Endothelial cell of umbilical vein (primary cell): ENCODE measurements around the gene MTCL1. TPM values are rescaled to one million over a fixed set of nuclear protein-coding genes. Genes with fewer than 3 reads are reported as not detected.

Experiments
- BruUV-seq: library from RNA; stranded (reverse); fragments of 400-500 nt; replicated peaks from 2 replicates; lab custom pipeline; 2021; lab: Mats Ljungman, UMichigan
- CTCF ChIA-PET: fragments of 300-600, 350-600 bp; sonication (Branson Sonifier 250); formaldehyde crosslinking; loops from one replicate; lab custom pipeline; 2021; ENCODE audit warnings: antibody characterized with exemption, inconsistent platforms; lab: Charles Lee
- POLR2A ChIA-PET: fragments of 300-600, 350-600 bp; sonication (Branson Sonifier 250); formaldehyde crosslinking; loops from one replicate; lab custom pipeline; 2021; ENCODE audit warnings: antibody characterized with exemption, inconsistent platforms; lab: Charles Lee
- DNase-seq: peaks from one replicate; pipeline ENCODE4 v3.0.0-alpha.2; 2011; ENCODE audit warnings: low read depth, low spot score
- FAIRE-seq: peaks from 2 replicates; lab custom pipeline; 2011; peaks lifted over from hg19 to GRCh38; lab: Jason Lieb, UNC
- H2AFZ ChIP-seq: 2 replicates; pipeline ENCODE4 v1.6.0; 2012; ENCODE audit warnings: low read depth, low read length, control low read depth, inconsistent platforms
- H3K27ac ChIP-seq: 2 replicates; pipeline ENCODE4 v1.5.1; 2011; ENCODE audit warnings: low read depth, mild to moderate bottlenecking, control low read depth, low read length, moderate library complexity; ENCODE audit not compliant: insufficient read depth
- H3K27me3 ChIP-seq, 2 experiments: 2 replicates each; pipeline versions ENCODE4 v1.6.0 to v1.6.1; 2011; ENCODE audit warnings: low read length in 2 of 2, mixed read lengths in 1 of 2; ENCODE audit not compliant: control insufficient read depth in 2 of 2, insufficient read depth in 2 of 2
- H3K36me3 ChIP-seq, 2 experiments: 2 replicates in 1 of 2; 3 replicates in 1 of 2; pipeline ENCODE4 v1.5.1; 2011; ENCODE audit warnings: low read length in 2 of 2, mild to moderate bottlenecking in 1 of 2, moderate library complexity in 1 of 2; ENCODE audit not compliant: control insufficient read depth in 2 of 2, insufficient read depth in 2 of 2; ENCODE audit errors: extremely low read depth in 1 of 2
- H3K4me1 ChIP-seq: 3 replicates; pipeline ENCODE4 v1.5.1; 2011; ENCODE audit warnings: mild to moderate bottlenecking, low read length; ENCODE audit not compliant: control insufficient read depth, insufficient read depth; ENCODE audit errors: extremely low read depth
- H3K4me2 ChIP-seq: 2 replicates; pipeline ENCODE4 v1.6.1; 2011; ENCODE audit warnings: low read length, control low read depth, mixed read lengths; ENCODE audit not compliant: insufficient read depth
- H3K4me3 ChIP-seq, 3 experiments: fragments of 200-600 bp in 1 of 3; sonication (generic), shearing (Covaris generic) in 1 of 3; replicated peaks in 1 of 3; 2 replicates each; pipeline ENCODE4 v1.5.1; 2011 to 2016; ENCODE audit warnings: control low read depth in 3 of 3, low read length in 3 of 3, mild to moderate bottlenecking in 2 of 3, inconsistent platforms in 1 of 3, low read depth in 1 of 3, moderate library complexity in 1 of 3; ENCODE audit not compliant: insufficient read depth in 1 of 3
- H3K79me2 ChIP-seq: 2 replicates; pipeline ENCODE4 v1.6.0; 2012; ENCODE audit warnings: low read length, inconsistent platforms; ENCODE audit not compliant: control insufficient read depth, insufficient read depth
- H3K9ac ChIP-seq: replicated peaks from 2 replicates; pipeline ENCODE3; 2011; ENCODE audit warnings: low read length, control low read depth; ENCODE audit not compliant: insufficient read depth; ENCODE audit errors: extremely low read depth
- H3K9me1 ChIP-seq: replicated peaks from 3 replicates; pipeline ENCODE4 v1.6.0; 2011; ENCODE audit warnings: mild to moderate bottlenecking, low read length; ENCODE audit not compliant: control insufficient read depth, insufficient read depth; ENCODE audit errors: extremely low read depth
- H3K9me3 ChIP-seq: replicated peaks from 2 replicates; pipeline ENCODE4 v1.5.1; 2012; ENCODE audit warnings: low read length, inconsistent platforms; ENCODE audit not compliant: control insufficient read depth, insufficient read depth
- H4K20me1 ChIP-seq: replicated peaks from 2 replicates; pipeline ENCODE3; 2011; ENCODE audit warnings: mild to moderate bottlenecking, low read length; ENCODE audit not compliant: control insufficient read depth, insufficient read depth; ENCODE audit errors: extremely low read depth
- CTCF ChIP-seq, 2 donors: IDR thresholded peaks; 1 replicate in 1 of 2; 2 replicates in 1 of 2; pipeline ENCODE4 v1.5.1; 2011; ENCODE audit warnings: low read length in 2 of 2, mild to moderate bottlenecking in 2 of 2, moderate library complexity in 2 of 2, control low read depth in 1 of 2, inconsistent platforms in 1 of 2, low read depth in 1 of 2; ENCODE audit not compliant: insufficient read depth in 1 of 2; ENCODE audit errors: extremely low read depth in 1 of 2
- EZH2 ChIP-seq: IDR thresholded peaks from 2 replicates; pipeline ENCODE4 v1.6.1; 2012; ENCODE audit warnings: borderline replicate concordance, low read depth, mild to moderate bottlenecking, moderate library complexity, low read length, inconsistent platforms; ENCODE audit not compliant: severe bottlenecking
- FOS ChIP-seq: IDR thresholded peaks from 2 replicates; pipeline ENCODE4 v1.6.1; 2011; ENCODE audit warnings: mild to moderate bottlenecking, low read length, moderate library complexity, borderline replicate concordance; ENCODE audit not compliant: insufficient read depth
- GATA2 ChIP-seq: IDR thresholded peaks from 2 replicates; pipeline ENCODE4 v1.7.0; 2011; ENCODE audit warnings: low read depth, mild to moderate bottlenecking, moderate library complexity, mixed read lengths, low read length; ENCODE audit not compliant: insufficient read length, insufficient read depth
- JUN ChIP-seq: IDR thresholded peaks from 2 replicates; pipeline ENCODE4 v1.6.1; 2011; ENCODE audit warnings: borderline replicate concordance, low read depth; ENCODE audit not compliant: insufficient read length, insufficient read depth
- MAX ChIP-seq: IDR thresholded peaks from 2 replicates; pipeline ENCODE4 v1.6.1; 2011; ENCODE audit not compliant: insufficient read depth, insufficient read length
- MYC ChIP-seq: IDR thresholded peaks from one replicate; pipeline ENCODE4 v1.6.1; 2011; ENCODE audit warnings: mild to moderate bottlenecking, low read depth, low read length
- POLR2A ChIP-seq: IDR thresholded peaks from 2 replicates; pipeline ENCODE4 v1.6.1; 2012; ENCODE audit warnings: low read depth, mild to moderate bottlenecking, control low read depth, low read length
- POLR2AphosphoS5 ChIP-seq: IDR thresholded peaks from 2 replicates; pipeline ENCODE4 v1.6.1; 2012; ENCODE audit warnings: low read depth, mild to moderate bottlenecking, control low read depth, low read length, moderate library complexity; ENCODE audit not compliant: insufficient read depth
- dilution Hi-C: fragments of 300-500 bp; cut with MboI; formaldehyde crosslinking; loops from one replicate; pipeline ENCODE4 v1.15.0; 2019; ENCODE audit warnings: low sequenced_read_pairs; ENCODE audit not compliant: extremely low pct_ligation_motif_present
- intact Hi-C: fragments of 100-400 bp; cut with micrococcal nuclease; formaldehyde crosslinking; loops from one replicate; pipeline ENCODE4 v1.10.0; 2022
- polyA plus RNA-seq, 4 experiments: library from polyadenylated mRNA; depleted of rRNA in 3 of 4; stranded (reverse) in 3 of 4; unstranded in 1 of 4; fragments of >200 nt; gene quantifications; 2 replicates each; pipeline versions ENCODE4 v1.2.1 to v1.2.3, GENCODE V29; 2011 to 2012; ENCODE audit warnings: missing spikeins in 1 of 4
- total RNA-seq: library from RNA; stranded (reverse); gene quantifications from 2 replicates; pipeline ENCODE4 v1.2.3, GENCODE V29; 2021

MTCL1 gene
- total and polyA plus RNA-seq, 2 donors (not counting 3 experiments of a cell fraction or from before 2014, with no cell fraction given) = 11.9 to 75.7 TPM

- no peaks in the 10 kb centered on the region for H3K79me2 ChIP-seq
- BruUV-seq = no TSS peak
- H3K27me3 ChIP-seq = no peaks in the 10 kb centered on the region
- no peak overlapping the region for H3K9ac ChIP-seq
- no peak overlapping the region for H3K4me2 ChIP-seq
- FAIRE-seq (no peak), DNase-seq (no peak)
- POLR2A ChIA-PET = no interaction called here
- intact Hi-C loops = no loop called here
- no peak overlapping the region for H2AFZ ChIP-seq
- no peaks in the 10 kb centered on the region for H3K9me1 ChIP-seq
- no peak overlapping the region for H3K27ac ChIP-seq
- peaks cover 4% of the 10 kb centered on the region for H3K4me1 ChIP-seq
- CTCF ChIA-PET = interaction anchor here (1.5 kb wide), 1 partner anchor 99 kb away, joined by 3 read pairs; no protein-coding TSS in a partner anchor
- TF ChIP-seq POLR2AphosphoS5 = no peak
- no peak for TF ChIP-seq MAX
- no peak for TF ChIP-seq JUN
- TF ChIP-seq FOS = no peak
- TF ChIP-seq MYC = no peak
- TF ChIP-seq CTCF (IDR thresholded peaks at IDR 0.05; ENCODE audit: extremely low read depth in 1 of 2, insufficient read depth in 1 of 2, low read depth in 1 of 2, low read length in 2 of 2) = no peak
- TF ChIP-seq GATA2 = no peak
- no peak for TF ChIP-seq EZH2
- no peak for TF ChIP-seq POLR2A
- peaks cover 2 to 12% of the 10 kb centered on the region in 2 experiments for H3K36me3 ChIP-seq
- dilution Hi-C loops = no loop called here
- H3K9me3 ChIP-seq = no peaks in the 10 kb centered on the region
- no peaks in the 10 kb centered on the region for H4K20me1 ChIP-seq
- no peak overlapping the region for H3K4me3 ChIP-seq
These were observed 100.9 kb downstream of the MTCL1 start for GRCh38 chr18:8806100-8806797.
